Activated CD8-positive, alpha-beta memory T cell treated with anti-CD3 and anti-CD28 coated beads, Interleukin-2, amount 50 U/mL, for 4 hours (primary cell): ENCODE data around the gene LONP2.
"Not testable (repeated sequence)": the region's sequence is repeated elsewhere in the genome, so short reads cannot be mapped to it uniquely, and the experiment has no call there.

Experiments used
- DNase-seq: peaks from one replicate; pipeline ENCODE4 v3.0.0-alpha.2; 2020

Gene LONP2

DNA sequence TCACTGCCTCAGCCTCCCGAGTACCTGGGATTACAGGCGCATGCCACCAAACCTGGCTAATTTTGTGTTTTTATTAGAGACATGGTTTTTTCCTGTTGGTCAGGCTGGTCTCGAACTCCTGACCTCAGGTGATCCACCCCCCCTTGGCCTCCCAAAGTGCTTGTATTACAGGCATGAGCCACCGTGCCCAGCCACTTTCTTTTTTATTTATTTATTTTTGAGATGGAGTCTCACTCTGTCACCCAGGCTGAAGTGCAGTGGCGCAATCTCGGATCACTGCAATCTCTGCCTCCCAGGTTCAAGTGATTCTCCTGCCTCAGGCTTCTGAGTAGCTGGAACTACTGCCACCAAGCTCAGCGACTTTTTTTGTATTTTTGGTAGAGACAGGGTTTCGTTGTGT, 158.4 kb downstream of the LONP2 start:
- not testable (repeated sequence) for DNase-seq

DNA sequence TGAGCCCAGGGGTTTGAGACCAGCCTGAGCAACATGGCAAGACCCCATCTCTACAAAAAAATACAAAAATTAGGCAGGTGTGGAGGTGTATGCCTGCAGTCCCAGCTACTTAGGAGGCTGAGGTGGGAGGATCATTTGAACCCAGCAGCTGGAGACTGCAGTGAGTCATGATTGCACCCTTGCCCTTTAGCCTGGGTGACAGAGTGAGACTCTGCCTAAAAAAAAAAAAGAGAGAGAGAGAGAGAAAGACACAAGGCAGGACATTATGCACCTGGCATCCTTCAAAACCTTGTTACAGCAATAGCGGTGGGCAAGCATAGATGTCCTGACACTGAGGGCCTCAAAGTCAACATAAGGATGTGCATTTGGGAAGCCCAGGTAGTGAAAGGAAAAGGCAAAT, 161.1 kb downstream of the LONP2 start:
- DNase-seq, result no peak

DNA sequence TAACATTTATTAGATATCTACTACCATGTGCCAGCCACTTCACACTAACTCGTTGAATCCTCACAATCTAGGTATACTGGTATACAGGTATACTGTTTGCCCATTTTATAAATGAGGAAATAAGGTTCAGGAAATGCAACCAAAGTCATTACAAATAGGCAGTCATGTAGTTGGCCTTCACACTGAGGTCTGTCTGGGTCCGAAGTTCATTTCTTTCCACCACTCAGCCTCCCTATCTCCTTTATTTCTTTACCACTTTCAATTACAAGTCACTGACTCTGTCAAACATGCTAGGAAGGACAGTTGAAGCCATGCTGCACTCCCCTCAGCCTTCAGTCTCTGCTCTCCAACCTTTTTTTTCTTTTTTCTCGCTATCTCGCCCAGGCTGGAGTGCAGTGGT, 161.8 kb downstream of the LONP2 start:
- no peak for DNase-seq
